Lower leg skin (tissue), 3 donors: ENCODE results near the gene TMEM259.

Source experiments
- CTCF ChIP-seq, 3 donors: fragments of 450-650 bp; IDR thresholded peaks; one replicate each; pipeline ENCODE4 v1.5.1; 2016; ENCODE audit warnings: antibody characterized with exemption in 3 of 3, mild to moderate bottlenecking in 3 of 3, moderate library complexity in 2 of 3
- POLR2A ChIP-seq, 2 donors: fragments of 450-650 bp; IDR thresholded peaks; one replicate each; pipeline ENCODE4 v1.6.1; 2016 to 2017; ENCODE audit warnings: antibody characterized with exemption in 2 of 2, mild to moderate bottlenecking in 1 of 2, moderate library complexity in 1 of 2

DNA sequence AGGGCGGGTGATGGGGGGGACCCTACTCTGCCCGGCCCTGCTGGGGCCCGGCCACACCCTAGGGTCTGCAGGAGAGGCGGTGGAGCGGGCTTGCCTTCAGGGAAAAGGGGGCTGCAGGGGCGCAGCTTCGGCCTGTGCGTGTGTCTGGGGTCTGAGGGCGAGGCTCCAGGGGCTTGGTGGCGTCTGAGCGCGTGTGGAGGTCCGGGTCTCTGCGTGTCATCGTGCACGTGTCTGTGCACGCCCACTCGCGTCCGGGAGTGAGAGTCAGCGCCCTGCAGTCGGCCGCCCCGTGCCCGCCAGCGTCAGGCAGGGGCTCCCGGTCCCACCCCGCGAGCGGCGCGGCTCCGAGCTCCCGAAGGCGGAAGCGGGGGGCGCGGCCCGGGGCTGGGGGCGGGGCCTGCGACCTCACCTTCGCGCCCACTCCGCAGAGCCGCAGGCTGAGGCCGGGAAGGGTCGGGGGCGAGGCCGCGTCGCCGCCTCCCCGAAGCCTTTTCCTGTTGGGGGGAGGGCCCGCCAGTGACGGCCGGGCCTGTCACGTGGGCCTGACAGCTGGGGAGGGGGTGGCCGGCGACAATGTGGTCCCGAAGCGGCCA is 45.9 kb upstream of the TMEM259 start, which contains the start of gene ARHGAP45:
- no peak for TF ChIP-seq CTCF (IDR thresholded peaks at IDR 0.05)
- TF ChIP-seq POLR2A (IDR thresholded peaks at IDR 0.05): no peak
